Hepatic stellate cell (primary cell): ENCODE measurements around the gene PRKN.

Source experiments
- DNase-seq: peaks from one replicate; pipeline ENCODE4 v3.0.0; 2011; ENCODE audit warnings: low spot score

PRKN gene

DNA sequence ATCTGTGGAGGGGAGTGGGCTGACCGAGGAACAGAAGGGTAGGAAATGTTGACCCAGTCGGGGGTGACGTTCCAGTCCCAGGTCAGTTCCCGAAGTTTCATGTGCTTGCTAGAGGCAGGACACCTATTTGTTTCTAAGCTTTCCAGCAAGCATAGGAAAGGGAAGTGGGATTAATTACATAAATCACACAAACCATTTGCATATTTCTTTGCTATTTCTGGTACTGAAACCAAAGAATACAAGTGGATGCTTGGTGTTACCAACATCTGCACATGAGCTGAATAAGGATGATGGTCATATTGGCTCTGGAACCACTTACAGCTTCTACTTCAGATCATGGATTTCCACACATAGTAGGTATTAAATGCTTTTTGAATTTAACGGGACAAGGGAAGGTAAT lies 546.5 kb downstream of the PRKN start:
- DNase-seq: no peak

DNA sequence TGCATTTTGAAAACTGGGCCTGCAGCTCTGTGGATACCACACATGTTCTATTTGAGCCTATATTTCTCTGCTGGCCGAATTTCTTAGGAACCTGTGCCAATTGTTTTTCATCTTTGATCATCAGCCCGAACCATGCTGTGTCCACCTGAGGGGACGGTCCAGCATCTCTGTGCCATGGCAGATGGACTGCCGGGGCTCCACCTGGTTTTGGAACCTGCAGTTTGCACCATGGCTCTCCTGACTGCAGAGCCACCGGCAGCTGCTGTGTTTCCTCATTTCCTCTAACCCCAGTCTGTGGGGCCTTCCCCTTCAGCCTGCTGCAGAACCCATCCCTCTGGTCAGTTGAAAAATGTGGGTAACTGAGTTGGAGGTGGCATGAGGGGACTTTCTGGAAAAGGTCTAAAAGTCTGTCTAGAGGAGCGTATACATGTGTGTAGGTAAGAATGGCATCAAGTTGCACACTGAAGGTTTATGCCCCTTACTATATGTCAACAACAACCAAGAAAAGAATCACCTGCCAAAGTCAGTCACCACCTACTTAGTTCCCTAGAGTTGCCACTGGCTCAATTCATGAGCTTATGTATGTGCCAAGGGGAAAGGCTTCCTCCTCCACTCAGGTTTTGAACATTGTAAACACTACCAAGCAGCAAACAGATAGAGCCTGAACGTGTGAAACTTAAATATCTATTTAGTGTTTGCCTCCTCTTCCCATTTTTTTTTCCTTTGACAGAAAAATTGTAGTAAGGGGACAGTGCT lies 548.2 kb downstream of the PRKN start:
- no peak for DNase-seq

DNA sequence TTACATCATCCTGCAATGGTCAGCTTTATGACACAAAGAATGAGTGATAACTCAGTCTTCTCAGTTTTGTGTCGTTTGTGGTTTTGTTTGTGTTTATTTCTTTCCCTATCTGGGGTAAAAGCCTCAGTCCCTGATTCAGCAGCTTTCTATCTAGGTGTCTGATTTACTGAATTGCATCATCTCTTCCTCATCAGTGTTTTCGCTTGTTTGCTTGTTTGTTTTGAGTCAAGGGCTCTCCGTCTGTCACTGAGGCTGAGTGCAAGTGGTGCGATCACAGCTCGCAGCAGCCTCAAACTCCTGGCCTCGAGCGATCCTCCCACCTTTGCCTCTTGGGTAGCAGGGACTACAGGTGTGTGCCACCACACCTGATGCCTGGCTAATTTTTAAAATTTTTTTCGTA lies 548.9 kb downstream of the PRKN start:
- DNase-seq: no peak

DNA sequence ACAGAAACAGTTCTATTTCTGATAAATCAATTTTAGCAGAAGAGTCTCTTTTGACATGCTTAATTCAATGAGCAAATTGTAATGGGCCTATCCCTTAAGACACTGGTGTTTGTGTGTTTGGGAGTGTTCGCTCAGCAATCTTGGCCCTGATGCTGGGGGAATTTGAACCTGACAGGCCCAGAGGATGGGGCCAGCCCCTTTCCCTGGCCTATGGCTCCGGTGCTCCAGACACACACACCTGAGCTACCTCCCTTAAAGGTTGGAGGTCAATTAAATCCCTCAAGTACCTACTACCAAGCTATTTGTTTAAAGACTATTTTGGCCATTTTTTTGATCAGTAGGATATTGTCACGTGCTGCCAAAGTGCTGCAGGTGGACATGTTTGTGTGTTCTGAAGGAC lies 549.3 kb downstream of the PRKN start:
- no peak for DNase-seq

DNA sequence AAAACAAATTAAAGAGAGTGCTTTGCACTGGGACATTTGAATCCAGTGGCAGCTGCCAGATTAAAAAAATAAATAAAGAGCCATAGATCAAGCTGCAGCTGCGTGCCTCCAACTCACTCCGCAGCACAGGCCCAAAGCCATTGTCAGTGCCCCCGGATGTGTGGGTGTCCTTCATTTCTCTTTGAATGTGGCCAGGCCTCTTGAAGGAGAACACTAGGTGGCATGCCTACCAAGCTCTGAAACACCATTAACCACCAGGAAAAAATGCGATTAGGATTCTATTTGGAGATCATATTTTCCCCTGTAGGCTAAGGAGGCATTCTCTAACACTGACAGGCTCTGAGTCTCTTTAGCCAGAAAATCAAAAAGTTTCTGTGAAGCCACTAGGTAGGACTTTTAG lies 549.8 kb downstream of the PRKN start:
- no peak for DNase-seq

DNA sequence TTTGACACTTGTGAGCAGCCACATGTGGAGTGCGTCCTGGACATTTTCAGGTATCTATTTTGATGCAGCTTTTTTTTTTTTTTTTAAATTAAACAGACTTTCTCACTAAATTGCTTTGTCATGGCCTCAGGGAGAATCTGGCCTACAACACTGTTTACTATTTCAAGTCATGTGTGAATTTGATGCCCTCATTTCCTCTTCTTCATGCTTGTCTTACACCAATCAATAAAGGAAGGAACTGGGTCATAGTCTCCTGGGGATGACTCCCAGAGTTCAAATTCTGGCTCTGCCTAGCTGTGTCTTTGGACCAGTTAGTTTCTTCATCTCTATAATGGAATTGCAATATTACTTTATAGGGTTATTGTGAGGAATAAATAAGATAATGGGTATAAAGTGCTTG lies 554.1 kb downstream of the PRKN start:
- no peak for DNase-seq

DNA sequence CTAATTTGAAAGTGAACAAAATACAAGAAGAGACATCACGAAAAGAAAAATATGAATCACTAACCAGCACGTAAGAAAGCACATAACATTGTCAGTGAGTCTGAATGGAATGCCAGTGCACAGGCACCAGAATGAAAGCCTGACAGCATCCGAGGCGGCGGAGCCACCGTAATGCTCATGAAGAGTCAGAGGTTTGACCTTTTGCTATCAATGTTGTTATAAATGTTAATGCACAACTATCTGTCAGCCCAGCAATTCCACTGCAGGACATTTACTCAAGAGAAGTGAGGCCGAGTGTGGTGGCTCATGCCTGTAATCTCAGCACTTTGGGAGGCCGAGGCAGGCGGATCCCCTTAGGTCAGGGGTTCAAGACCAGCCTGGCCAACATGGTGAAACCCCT lies 562.1 kb downstream of the PRKN start:
- DNase-seq: no peak

DNA sequence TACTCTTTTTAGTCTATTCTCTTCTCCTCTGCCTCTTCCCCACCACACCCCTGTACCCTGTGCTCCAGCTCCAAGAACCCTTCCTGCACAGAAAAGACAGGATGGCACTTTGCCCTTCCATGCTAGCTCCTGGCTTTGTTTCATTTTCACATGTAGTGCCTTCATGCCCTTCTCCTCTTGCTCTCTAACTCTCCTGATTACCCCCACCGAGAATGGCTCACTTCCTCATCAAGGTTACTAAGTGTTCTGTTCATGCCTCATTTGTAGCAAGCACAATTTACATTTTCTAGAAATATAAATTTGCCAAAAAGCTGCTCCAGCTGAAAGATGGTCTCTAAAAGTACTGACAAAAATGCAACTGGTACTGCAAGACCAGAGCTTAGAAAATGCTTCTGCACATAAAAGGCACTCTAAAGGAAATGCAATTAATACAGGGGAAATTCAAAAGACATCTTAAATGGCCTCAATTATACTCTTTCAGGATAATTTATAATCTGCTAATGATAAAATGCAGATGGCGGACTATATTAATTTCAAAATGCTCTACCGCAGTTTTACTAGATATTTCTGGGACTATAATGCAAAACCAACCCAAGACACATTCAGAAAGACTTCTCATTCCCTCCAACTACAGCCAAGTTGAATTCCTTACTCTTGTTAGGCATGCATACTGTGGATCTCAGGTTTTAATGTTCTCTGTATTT lies 570.2 kb downstream of the PRKN start:
- DNase-seq: no peak

DNA sequence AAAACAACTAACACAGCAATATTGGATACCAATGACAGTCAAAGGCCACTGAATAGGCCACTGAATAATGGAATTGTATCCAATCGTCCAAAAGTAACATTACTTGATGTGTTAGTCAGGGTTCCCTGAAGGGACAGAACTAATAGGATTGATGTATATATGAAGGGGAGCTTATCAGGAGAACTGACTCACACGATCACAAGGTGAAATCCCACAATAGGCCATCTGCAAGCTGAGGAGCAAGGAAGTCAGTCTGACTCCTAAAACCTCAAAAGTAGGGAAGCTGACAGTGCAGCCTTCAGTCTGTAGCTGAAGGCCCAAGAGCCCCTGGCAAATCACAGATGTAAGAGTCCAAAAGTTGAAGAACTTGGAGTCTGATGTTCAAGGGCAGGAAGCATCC lies 571.4 kb downstream of the PRKN start:
- no peak for DNase-seq

DNA sequence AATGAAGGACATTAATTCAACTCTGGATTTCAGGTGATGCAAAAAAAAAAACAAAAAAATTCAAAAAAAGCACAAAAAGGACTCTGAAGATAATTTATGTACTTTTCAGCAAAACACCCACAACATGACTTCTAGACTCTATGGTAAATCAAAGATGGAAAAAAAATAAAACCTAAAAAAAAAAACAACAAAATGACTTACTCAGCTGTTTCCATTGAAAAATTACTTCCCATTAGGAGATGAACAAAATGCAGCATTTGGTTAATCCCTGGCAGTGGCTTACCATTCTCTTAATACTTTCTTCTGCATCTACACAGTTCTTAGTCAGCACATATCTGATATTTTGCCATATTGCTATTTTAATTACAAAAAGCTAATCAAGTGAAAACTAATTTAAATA lies 572.6 kb downstream of the PRKN start:
- DNase-seq: no peak

DNA sequence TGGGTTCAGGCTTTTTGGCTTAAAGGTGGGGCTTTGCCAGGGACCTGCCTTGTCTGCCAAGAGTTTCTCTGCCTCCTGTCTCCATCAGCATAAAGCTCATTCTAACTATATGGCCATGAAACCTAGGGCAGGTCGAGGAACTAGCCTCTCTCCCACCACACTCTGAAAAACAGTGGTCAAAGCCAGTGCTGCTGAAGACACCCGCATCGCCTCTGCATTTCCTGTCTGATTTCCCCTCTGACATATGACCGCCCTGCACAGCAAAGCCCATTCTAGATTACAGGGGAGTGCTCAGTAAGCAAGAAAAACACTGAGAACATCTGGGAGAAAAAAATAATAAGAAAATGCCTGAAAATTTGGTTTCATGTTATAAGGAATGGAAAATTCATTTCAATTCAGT lies 573.6 kb downstream of the PRKN start:
- DNase-seq: no peak

DNA sequence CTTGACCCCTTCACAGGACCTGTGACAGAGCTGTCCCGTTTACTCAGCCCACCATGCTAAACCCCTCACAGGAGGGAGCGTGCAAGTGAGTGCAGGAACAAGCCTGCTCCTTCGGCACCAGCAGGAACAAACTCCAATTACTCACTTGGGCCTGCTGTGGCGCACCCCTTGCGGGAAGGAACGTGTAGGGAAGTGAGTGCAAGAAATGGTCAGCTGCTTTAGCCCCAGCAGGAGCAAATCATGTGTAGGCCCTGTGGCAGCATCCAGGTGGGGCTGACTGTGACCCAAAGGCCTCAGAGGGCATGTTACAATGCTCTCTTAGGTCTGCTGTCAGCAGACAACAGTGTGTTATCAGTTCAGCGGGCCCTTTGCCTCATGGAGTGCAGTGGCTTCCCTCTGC lies 574.4 kb downstream of the PRKN start:
- no peak for DNase-seq

DNA sequence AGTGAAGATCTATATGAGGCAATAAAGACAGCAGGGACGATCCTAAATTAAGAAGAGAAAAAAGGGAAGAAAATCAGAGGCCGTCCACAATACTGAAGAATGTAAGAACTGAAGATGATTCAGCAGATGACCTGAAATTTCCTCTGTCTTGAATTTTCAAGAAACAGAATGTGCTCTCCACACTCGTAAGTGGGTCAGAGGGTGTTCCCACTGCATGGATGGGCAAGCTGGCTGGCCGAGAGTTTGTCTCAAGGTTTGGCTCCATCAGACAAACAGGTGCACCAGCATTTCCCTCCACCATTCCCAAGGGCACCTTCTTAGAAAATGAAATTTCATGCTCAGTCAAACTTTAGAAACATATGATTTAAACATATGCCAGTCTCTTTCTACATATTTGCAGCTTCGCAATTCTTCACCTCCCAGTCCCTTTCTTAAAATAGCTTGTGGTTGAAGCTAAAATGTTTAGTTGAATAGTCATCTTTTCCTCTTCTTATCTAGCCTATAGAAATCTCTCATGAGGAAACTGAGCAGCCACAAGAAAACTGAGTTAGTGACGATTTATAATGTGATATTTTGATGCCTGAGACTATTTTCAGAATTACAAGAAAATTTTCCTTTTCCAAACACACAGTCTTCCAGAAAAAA lies 576.4 kb downstream of the PRKN start:
- no peak for DNase-seq

DNA sequence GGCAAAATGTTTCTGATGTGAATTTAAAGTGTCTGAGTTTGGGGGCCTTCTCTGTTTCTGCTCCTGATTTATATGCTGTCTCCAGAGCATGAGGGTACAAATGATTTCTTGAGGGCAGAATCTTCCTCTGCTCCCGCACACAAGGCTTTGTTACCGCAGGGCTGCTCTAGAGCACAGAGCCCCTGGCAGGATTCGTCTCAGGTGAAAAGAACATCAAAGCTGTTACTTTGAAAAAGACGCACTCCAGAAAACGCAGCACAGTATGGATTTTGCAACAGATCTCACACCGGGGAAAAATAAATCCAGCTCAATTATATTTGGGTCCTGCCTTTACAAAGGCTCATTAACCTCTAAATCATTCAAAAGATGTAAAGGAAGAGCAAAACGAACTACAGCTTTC lies 577.3 kb downstream of the PRKN start:
- no peak for DNase-seq

DNA sequence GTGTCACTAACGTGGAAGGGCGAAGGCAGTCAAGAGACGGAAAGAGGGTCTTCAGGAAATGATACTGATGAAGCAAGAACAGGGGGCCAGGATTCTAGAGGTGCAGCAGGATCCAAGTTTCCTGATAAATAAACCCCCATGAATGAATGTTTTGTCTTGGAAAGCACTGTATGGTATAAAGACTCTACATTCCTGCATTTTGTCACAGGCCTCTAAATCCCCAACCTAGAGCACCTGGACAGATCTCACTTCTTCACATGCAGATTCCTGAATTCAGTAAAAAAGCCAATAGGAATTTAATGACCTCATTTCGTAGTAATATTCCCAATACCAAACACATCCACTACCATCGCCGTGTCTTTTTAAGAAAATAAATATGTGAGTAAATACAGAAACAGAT lies 577.8 kb downstream of the PRKN start:
- no peak for DNase-seq

DNA sequence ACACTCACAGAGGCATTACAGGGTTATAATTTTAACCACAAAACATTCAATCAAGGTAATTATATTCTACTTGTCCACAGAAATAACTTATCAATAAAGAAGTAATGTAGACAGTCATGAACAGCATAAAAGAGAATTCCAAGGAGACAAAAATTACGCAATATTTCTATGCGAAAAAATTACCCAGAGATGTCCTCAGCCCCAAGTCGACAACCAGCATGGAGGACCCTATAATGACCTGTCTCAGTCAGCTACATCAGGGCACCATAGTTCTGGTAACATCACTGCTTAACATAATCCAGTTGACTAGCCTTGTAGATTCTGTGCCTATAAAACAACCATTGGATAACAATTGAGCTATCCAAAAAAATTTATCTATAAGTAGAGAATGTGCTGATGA lies 579.8 kb downstream of the PRKN start:
- DNase-seq: no peak

DNA sequence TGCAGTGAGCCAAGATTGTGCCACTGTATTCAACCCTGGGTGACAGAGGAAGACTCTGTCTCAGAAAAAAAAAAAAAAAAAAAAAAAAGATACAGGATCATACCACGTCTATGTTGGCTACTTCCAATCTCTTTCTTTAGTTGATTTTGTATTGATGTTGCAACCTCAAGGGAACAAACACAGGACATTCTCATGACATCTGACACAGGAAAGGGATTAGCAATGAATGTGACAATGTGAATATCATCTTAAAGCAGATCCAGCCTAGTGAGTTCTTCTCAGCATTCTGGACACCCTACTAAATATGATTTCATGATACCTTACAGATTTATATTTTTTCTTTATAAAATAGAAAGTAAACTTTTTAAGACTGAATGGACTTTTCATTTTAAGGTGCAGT lies 580.3 kb downstream of the PRKN start:
- DNase-seq: no peak

DNA sequence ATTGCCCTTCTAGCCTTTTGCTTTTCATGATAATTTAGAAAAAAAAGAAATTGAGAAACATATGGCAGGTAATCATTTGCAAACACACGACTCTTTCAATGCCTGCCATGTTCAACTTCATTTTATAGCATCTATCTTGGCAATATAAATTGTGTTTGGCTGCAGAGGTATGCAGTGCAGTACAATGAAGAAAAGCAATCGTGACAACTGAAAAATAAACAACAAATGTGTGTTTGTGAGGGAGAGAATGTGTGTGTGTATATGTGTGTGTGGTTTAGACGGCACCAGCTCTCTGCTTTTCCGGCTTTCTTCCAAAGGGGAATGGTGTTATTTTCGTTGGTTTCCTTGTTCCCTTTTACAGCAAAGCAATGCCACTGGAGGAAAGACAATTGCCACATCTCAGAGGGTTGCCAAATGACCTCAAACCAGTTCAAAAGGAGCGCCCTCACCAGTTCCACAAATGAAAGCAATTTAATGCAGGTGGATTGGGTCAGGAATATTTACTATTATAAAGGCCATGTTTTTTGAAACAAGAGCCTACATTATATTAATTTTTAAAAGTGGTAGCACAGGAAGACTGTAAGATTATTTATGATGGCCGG lies 587.2 kb downstream of the PRKN start:
- DNase-seq: no peak

DNA sequence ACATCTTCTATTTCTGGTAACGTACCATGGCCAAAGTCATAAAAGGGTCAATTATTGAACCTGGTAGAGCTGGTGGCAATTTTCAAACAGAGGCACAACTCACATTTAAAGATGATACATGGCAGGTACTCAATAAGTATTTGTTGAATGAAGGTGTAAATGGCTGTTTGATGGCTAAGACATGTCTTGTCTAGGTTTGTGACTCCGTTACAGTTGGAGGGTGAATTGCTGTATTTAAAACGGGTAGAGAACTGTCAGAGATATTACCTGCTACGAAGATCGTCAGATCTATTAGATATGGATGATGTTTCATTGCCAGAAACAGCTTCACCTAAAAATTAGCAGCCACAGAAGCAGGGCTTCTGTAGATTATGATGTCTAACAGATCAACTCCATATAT lies 601.9 kb downstream of the PRKN start:
- no peak for DNase-seq

DNA sequence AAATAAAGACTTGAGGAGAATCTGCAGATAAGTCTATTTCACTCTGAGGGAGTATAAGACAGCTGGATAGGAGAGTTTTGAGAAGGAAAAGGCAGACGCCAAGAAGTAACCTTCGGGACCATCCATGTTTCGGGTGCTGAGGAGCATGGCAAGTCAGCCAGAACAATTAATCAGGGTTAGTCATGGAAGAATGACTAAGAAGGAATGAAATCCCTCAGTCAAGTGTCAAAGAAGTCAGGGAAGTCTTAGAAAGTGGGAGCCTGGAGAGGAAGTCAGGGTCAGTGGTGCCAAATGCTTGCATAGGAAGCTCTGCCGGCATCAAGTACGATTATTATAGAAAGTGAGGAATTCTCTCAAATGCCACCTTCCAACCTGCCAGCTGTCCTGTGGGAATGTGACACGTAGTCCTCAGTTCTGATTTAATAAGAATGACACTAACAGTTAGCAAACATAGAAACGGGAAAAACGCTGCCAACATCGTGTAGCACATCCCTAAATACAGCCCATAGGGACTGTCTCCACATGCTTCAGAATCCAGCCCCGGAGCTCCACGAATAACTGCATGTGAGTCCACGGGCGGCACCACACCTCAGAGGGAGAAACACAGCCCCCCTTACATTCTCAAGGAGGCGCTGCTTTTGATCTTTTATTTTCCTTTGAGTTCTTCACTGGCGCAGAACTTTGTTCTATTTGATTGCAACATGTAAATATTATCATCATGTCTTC lies 602.7 kb downstream of the PRKN start:
- no peak for DNase-seq

DNA sequence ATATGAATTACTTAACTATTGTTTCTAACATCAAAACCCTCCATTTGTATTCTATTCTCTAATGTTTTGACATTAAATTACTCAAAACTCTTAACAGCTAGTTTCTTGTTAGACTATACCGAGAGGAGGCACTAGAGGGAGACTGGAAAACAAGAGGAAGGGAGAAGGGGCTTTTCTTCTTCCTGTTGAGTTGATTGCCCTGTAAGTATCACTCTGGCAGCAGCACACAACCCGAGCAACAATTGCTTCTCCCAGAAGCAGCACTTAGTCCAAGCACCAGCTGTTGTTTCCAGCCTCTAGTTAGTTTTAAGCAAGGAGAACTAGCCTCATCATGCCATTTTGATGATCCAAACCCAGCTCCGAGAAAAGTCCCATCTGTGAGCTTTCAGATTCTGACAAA lies 603.8 kb downstream of the PRKN start:
- no peak for DNase-seq

DNA sequence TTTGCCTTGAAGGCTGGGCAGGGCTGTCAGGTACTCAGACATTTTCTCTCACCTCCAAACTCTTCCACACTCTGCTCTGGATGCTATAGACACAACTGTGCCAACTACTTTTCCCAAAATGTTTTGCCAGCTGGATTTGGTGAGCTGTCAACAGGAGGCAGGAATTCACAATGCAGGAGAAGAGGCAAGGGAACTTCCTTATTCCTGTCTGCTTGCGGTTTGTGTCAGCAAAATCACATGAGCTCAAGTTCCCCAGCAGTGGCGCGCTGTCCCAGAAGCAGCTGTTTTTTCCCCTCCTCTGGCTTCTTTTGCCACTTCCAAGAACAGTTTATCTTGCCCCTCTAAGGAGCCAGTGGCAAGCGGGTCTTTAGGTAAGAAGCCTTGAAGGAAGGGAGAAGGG lies 608.2 kb downstream of the PRKN start:
- DNase-seq: no peak
